H54 (cell line): ENCODE data around the gene STEAP1.
"Not testable (repeated sequence)": the region's sequence is repeated elsewhere in the genome, so short reads cannot be mapped to it uniquely, and the experiment has no call there.

Experiments
- DNase-seq: peaks from one replicate; pipeline ENCODE4 v3.0.0; 2011; ENCODE audit warnings: low spot score, mixed read lengths; ENCODE audit not compliant: insufficient read length
- FAIRE-seq: peaks from 3 replicates; lab custom pipeline; 2011; peaks lifted over from hg19 to GRCh38; lab: Jason Lieb, UNC
- POLR2A ChIP-seq: IDR thresholded peaks from 2 replicates; pipeline ENCODE4 v1.6.1; 2011; ENCODE audit warnings: low read depth, mild to moderate bottlenecking, low read length

Gene STEAP1

GRCh38 chr7:90163534-90163933 is 9.3 kb downstream of the STEAP1 start:
- no peak for FAIRE-seq
- DNase-seq: no peak
- no peak for TF ChIP-seq POLR2A

- TF ChIP-seq POLR2A: no peak
- FAIRE-seq (no peak), DNase-seq (no peak)
Observed at GRCh38 chr7:90165724-90166123, 11.5 kb downstream of the STEAP1 start.

GRCh38 chr7:90166153-90166552 is 11.9 kb downstream of the STEAP1 start:
- TF ChIP-seq POLR2A: no peak
- no peak for DNase-seq
- FAIRE-seq: no peak

DNA sequence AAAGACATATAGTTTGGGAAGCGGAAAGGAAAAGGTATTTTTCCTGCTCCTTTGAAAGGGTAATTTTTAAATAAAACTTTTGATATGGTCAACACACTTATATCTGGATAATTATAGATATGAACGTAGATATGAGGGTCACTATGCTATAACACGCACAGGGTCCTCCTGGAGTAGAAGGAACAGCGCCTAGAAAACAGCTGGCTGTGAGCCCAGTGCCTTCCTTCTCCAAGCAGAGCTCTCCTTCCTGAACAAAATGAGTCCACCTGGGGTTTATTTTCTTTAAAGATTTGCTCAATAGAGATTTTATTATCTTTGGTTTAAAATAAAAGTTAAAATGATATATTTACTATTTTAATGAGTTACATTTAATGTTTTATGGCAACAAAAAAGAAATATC is 13.1 kb downstream of the STEAP1 start:
- DNase-seq (no peak), FAIRE-seq (no peak)
- TF ChIP-seq POLR2A: no peak

DNA sequence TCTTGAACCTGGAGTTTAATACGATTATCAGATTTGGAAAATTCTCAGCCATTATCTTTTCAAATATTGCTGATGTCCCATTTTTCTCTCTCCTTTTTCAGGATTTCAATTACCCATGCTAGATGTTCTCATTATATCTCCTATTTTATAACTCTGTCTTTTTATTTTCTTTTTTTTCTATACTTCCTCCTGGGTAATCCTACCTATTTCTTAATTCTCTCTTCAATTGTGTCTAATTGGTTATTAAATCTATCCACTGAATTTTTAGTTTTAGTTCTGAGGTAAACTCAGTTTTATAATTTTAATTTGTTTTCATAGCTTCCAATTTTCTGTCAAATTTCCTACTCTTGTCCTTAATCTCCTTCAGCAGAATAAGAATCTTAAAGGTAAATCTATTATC is 15.6 kb downstream of the STEAP1 start:
- no peak for DNase-seq
- no peak for FAIRE-seq
- no peak for TF ChIP-seq POLR2A

DNA sequence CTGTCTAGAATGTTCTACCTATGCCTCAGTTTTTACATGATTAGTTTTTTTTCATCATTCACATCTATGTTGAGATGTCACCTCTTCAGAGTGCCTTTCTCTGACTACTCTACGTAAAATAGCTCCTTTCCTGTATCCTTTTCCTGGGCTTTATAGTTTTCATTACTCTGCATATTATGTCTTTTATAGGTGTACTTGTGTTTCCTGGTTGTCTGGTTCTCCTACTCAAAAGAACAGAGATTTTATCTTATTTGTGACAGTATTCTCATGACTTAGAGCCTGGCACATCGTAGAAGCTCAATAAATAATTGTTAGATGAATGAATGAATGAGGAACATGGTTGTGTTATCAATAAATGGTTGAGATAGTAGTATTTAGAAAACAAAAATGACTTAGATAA is 17.9 kb downstream of the STEAP1 start:
- TF ChIP-seq POLR2A: no peak
- FAIRE-seq (no peak), DNase-seq (no peak)

DNA sequence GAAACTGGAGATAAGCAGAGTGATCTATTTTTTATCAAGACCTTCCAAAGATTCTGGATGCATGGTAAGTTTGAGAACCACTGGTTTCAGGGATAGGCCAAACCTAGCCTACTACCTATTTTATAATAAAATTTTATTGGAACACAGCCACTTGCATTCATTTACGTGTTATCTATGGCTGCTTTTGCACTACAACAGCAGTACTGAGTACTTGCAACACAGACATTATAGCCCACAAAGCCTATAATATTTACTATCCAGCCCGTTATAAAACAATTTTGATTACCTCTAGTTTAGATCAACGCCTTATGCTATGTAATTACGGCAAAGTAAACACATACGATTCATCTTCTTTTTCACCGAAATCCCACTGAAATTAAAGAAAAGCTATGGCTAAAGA is 18.4 kb downstream of the STEAP1 start:
- TF ChIP-seq POLR2A: no peak
- FAIRE-seq (no peak), DNase-seq (no peak)

DNA sequence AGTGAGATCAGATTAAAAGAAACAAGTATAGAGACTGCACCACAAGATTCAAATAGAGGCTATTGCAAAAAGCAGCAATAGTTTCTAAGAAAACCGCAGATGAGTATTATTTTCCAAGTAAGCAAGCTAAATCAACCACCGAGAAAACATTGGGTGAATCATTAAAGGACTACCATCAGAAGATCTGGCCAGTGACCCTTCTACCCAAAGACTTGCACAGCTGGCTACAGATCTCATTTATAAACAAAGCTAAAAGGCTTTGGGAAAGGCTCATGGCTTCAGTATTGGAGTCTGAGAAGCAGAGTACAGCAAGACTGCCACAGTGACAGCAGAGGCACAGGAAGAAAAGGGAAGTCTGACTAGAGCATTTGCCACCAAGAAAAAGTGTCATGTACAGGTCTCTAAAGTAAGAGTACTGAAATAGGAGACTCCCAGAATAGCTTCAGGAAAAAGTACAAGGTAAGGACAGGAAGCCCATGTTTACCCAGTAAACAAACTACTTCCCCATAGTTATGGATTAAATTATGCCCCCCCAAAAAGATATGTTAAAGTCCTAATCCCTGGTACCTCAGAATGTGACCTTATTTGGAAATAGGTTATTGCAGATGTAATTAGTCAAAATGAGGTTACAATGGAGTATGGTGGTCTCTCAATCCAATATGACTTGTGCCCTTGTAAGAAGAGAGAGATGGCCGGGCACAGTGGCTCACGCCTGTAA is 19.0 kb downstream of the STEAP1 start:
- no peak for TF ChIP-seq POLR2A
- FAIRE-seq: no peak
- DNase-seq: no peak

GRCh38 chr7:90175667-90176066 is 21.4 kb downstream of the STEAP1 start:
- TF ChIP-seq POLR2A: no peak
- DNase-seq: no peak
- FAIRE-seq: no peak

DNA sequence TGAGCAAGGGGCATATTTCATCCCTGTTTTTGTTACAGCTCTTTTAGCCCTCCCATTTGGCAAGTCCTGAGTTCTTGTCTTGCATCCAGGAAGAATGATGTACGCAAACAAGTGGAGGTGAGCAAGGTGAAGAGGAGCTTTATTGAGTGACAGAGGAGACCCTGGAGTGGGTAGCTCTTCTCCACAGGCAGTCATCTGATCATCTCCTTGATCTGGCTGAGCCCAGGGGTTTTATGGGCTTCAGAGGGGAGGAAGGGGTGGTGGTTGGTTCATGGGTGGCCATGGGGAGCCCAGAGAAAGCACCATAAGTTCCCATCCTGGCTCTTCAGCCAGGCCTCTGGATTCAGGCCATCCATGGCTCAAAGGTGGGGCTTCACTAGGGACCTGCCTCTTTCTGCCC is 21.9 kb downstream of the STEAP1 start:
- no peak for TF ChIP-seq POLR2A
- DNase-seq: no peak
- no peak for FAIRE-seq

- no peak for TF ChIP-seq POLR2A
- DNase-seq (no peak), FAIRE-seq (no peak)
Observed at GRCh38 chr7:90178166-90178565, 23.9 kb downstream of the STEAP1 start.

GRCh38 chr7:90178679-90179278 is 24.5 kb downstream of the STEAP1 start:
- peak; percentile 92 for FAIRE-seq
- peak; percentile 40 for DNase-seq
- TF ChIP-seq POLR2A: no peak

DNA sequence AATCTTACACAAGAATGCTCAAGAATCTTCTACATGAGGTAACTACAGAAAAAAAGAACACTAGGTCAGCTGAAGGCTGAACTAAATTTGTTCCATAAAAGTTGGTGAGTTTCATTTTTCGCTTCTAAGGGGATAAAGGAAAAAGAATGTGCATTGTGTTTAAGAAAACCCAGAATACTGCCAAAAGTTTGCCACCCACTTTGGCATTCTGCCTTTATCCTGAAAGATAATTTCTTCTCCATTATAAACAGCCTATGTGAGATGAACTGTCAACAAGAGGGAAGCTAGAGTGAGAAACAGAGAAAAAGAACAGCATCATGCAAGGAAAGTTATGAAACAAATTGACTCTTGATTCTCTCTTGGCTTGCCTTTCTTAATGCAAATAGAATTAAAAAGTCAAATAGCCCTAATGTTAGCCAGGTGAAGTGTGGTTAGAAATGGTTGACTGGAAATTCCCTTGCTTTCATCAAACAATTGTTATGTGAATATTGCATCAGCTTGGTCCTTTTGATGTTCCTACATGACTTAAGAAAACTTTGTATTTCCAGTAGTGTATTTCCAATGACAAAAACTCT is 25.8 kb downstream of the STEAP1 start:
- no peak for FAIRE-seq
- DNase-seq: no peak
- TF ChIP-seq POLR2A: no peak

- no peak for TF ChIP-seq POLR2A
- FAIRE-seq: no peak
- no peak for DNase-seq
Observed at GRCh38 chr7:90180649-90181048, 26.4 kb downstream of the STEAP1 start.

DNA sequence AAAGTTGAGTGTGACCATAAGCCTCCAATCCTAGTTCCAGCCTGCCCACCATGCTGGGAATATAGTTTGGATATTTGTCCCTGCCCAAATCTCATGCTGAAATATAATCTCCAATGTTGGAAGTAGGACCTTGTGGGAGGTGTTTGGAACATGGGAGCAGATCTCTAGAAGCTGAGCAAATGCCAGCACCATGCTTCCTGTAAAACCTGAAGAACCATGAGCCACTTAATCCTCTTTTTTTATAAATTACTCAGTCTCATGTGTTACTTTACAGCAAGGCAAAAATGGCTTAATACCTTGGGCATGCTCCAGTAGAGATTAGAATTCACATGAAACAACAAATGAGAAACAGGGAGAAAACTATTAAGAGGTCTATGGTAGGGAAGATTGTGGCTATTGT is 27.2 kb downstream of the STEAP1 start:
- no peak for TF ChIP-seq POLR2A
- FAIRE-seq: no peak
- no peak for DNase-seq

GRCh38 chr7:90186290-90186689 is 32.0 kb downstream of the STEAP1 start:
- FAIRE-seq, DNase-seq: not testable (repeated sequence)
